Fibroblast of skin of scalp (primary cell): ENCODE data around the gene ZER1.

Experiments used
- DNase-seq: peaks from one replicate; pipeline ENCODE4 v3.0.0-alpha.2; 2013

The ZER1 gene

GRCh38 chr9:128733256-128733655, 38.5 kb downstream of the ZER1 start:
- DNase-seq: peak; percentile 87

- DNase-seq: no peak
Measured at GRCh38 chr9:128732576-128732975, 39.2 kb downstream of the ZER1 start.

GRCh38 chr9:128731691-128732090, 40.0 kb downstream of the ZER1 start:
- DNase-seq: no peak

GRCh38 chr9:128731093-128731492, 40.6 kb downstream of the ZER1 start:
- DNase-seq: no peak

DNA sequence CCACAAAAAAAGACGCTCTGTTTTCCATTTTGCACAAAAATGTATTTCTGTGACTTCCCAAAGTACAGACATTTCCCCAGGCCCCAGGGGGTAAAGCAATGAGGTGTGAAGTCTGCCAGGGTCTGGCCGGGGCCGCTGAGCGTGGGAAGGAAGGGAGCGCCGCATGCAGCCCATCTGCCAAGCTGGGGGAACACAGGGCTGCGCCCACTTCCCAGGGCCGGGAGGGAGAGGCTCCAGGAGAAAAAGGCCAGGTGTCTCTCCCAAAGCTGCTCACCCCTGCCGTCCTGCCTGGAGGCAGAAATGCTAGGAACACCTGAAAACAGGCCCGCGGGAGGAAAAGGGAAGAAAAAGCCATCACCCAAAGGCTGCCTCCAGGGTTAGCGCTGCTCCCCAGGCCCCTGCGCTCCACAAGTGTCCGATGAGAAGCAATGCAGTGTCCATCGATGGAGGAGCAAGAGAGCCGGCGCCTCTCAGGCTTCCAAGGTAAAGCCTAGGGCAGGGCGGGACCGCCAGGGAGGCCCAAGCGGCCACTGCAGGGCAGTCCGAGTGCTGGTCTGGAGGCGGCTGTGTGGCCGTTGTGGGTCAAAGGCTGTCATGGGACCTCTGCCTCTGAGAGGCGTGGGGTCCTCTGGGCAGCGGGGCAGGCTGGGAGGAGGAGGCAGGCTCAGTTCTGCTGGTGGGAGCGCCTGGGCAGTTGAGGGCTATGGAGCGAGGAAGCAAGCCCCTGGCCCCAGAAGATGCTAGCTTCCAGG, 41.8 kb downstream of the ZER1 start:
- peak; percentile 6 for DNase-seq

DNA sequence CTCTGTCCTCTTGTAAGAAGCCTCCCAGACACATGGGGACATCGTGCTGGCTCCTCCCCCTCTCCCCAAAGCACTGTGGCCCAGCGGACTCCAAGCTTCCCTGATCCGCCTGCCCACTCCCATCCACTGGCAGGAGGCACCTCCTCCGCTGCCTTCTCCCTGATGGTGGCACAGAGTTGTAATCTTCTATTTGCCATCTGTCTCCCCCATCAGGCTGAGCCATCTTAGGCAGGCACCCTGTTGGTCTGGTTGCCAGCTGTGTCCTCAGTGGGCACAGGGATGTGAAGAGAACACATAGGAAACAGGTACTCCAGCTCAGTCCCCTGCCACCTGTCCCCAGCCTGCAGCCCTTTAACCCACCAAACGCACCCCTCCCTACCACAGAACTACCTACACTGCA, 42.4 kb downstream of the ZER1 start:
- DNase-seq: no peak

- peak; percentile 11 for DNase-seq
Measured at GRCh38 chr9:128728298-128728697, 43.4 kb downstream of the ZER1 start.

DNA sequence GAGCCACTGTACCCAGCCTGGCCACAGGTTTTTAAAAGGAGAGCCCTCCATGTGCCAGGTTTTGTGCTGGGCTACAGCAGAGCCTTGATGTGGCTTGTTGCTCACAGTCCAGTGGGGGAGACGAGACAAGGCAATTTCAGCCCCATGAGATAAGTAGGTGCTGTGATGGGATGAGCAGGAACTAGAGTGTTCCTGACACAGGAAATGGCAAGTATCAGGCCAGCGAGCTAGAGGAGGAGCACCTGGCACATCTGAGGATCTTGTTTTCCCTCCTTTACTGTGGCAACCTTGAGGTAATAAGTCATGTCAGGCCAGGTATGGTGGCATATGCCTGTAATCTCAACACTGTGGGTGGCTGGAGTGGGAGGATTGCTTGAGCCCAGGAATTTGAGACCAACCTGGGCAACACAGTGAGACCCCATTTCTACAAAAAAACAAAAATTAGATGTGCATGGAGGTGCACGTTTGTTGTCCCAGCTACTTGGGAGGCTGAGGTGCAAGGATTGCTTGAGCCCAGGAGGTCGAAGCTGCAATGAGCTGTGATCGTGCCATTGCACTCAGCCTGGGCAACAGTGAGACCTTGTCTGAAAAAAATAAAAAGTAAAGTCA, 44.0 kb downstream of the ZER1 start:
- no peak for DNase-seq

DNA sequence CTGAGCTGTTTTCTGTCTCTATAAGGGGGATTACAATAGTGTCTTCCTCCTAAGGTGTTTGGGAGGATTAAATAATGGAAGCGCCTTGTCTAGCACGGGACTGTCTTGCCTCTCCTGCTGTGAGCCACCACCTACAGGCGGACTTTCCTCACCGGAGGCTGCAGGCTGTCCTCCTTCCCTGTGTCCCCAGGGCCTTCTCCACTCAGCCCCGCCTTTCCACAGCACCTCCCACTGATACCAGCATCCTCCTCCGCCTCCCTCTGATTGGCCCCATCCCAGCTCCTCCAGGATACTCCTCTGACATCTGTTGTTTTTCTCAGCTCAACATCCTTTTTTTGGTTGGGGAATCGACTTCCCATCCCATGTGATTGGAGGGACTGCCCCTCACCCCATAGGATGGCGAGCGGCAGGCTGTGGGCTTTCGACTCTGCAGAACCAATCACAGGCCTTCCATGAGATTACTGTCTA, 46.9 kb downstream of the ZER1 start:
- DNase-seq: peak; percentile 74

DNA sequence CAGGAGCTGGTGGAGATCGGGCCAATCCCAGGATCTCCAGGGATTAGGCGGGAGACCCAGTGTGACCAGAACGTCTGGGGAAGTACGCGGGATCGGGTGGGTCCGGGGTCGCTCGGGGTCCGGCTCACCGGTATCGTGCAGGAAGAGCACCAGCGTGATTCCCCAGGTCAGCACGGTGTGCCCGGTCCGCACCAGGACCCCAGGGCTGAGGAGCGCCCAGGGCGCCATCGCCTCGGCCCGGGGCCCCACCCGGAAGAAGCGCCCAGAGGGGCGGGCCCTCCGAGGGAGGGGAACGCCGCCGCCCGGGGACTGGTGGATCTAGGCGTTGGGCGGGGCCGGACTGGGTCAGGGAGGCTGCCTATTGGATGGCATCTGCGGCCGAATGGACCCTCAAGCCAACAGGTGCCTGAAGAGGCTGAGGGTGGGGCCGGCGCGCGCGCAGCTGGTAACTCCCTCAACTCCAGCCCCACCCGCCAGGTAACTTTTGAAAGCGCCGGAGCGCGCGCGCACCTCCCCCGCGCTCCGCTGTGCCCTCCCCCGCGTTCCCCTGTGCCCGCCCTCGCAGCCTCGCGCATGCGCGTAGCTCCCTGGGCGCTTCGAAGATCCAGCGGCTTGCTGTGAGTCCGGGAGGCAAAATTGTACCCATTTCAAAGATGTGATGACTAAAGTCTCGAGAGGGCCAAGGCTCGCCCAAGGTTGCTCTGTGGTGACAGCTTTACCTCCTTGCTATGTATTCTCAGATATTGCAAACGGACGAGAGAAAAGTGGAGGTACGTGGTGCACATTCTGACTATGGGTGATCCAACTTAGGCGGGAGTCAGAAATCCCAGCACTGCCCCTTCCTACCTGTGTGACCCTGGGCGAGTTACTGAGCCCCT, 47.6 kb downstream of the ZER1 start, which contains the start of gene ZDHHC12:
Gene ZDHHC12 (minus strand): TSS at position 262 of the 878 bp plus-strand sequence. CDS start 34 bp downstream, at position 228.
- DNase-seq: peak; percentile 91

DNA sequence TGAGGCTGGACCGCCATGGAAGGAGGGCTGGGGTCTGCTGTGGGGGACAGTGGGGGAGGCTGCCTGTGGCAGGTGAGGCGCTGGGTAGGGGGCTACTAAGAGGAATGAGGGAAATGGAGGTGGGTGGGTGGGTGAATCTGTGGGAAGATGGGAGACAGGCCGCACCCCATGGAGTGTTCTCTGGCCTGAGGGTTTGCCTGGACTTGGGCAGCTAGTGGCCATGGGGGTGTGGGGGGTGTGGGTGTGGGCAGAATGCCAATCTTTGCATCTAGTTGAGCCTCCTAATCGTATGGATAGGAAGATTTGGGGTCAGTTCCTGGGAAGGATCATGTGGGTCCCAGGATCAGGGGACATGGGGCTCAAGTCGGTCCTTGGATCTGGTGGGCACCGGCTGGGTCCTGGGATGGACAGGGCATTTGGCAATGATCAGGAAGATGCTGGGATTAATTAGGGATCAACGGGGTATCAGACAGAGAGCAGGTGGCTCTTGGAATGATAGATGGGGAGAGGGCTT, 48.3 kb downstream of the ZER1 start:
- no peak for DNase-seq

DNA sequence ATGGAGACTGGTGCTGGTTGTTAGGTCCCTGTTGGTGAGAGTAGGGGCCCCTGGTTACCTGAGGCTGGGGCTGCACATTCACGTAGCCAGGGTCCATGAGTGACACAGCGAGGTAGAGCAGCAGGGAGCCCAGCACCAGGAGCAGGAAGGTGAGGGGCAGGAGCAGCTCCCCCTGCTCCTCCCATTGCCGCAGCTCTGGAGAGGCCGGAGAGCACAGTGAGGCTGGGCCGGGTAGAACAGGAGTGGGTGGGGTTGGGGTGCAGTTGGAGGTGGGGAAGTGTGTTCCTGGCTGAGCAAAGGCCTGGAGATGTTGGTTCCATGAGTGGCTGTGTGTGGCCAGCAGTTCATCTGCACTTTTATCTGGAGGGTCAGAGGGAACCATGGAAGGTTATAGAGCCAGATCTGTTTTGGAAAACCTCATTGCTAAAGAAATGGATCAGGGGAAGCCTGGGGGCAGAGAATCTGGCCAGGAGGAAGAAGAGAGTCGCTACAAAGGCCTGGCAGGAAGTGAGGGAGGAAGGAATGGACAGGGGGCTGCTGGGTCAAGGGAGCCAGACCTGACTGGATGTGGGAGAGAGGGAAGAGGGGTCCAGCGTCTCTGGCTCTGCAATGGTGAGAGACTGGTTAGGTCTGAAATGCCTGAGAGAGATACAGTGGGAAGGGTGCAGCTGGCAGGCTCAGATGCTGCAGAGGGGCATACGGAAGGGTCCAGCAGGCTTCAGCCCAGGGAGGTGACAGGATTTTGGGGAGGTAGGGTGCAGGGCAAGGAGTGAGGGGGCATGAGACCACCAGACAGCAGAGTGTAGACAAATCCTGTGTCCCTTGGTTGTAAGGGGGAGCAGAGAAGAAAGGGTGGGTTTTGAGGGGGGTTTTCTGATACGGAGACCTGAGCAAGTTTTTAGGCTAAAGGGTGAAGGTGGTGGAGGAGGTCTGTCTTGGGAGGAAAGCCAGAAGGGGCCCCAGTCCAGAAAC, 49.1 kb downstream of the ZER1 start:
- no peak for DNase-seq

GRCh38 chr9:128721487-128722010, 50.2 kb downstream of the ZER1 start:
- no peak for DNase-seq

DNA sequence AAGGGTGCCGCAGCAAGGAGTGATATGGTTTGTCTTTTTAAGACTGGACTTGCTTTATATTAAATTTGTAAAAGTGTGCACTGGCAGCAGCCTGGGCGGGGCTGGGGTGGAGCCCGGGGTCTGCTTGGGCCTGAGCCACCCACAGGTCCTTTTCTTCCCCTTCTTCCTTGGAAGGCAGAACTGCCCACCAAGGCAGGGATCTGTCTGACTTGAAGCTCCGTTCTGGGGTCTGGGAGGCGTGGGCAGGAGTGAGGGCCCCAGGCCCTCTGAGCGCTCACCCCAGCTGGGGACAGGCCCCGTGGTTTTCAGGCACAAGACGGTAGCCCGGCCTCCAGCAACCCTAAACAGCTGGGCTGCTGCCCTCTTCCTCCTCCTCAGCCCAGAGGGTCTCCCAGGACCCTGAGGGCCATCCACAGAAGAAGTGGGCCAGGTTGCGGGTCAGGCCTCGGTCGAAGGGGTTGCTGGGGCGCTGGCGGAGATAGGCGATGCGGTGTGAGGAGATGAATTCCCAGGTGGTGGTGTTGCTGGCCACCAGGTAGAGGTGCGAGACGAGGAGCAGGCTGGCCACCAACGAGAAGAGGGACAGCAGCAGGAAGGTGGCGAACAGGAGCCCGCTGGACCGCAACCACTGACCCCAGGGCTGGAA, 50.8 kb downstream of the ZER1 start:
- no peak for DNase-seq

GRCh38 chr9:128719919-128720605, 51.7 kb downstream of the ZER1 start:
- no peak for DNase-seq

DNA sequence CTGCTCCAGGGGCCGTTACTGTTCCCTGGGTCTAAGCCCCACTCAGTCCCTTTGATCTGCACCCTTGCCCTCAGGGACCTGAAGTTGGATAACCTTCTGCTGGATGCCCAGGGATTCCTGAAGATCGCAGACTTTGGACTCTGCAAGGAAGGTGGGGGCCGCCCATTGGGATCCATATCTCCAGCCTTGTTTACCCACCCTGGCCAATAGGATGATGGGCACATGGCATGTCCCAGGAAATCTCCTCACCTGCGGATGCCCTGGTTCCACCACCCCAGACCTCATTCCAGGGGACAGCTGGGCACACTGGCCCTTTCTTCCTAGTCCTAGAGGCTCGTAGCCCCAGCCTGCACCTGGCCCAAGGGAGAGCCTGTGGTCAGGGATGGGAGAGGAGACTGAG, 53.3 kb downstream of the ZER1 start:
- DNase-seq: no peak

DNA sequence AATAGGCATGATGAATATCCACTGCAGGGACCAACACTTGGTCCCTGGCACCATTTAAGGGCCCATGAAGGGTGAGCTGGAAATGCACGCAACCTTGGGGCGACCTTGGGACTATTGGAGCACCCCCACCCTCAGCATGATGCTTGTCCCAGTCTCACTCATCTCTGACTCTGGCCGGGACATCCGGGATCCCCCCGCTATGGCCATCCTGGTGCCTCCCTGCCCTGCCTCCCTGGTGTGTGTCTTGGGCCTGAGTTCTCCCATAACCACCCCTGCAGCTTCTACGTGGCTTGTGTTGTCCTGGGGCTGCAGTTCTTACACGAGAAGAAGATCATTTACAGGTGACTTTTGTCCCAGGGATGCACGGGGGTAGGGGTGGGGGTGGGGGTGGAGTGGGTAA, 53.7 kb downstream of the ZER1 start:
- no peak for DNase-seq

DNA sequence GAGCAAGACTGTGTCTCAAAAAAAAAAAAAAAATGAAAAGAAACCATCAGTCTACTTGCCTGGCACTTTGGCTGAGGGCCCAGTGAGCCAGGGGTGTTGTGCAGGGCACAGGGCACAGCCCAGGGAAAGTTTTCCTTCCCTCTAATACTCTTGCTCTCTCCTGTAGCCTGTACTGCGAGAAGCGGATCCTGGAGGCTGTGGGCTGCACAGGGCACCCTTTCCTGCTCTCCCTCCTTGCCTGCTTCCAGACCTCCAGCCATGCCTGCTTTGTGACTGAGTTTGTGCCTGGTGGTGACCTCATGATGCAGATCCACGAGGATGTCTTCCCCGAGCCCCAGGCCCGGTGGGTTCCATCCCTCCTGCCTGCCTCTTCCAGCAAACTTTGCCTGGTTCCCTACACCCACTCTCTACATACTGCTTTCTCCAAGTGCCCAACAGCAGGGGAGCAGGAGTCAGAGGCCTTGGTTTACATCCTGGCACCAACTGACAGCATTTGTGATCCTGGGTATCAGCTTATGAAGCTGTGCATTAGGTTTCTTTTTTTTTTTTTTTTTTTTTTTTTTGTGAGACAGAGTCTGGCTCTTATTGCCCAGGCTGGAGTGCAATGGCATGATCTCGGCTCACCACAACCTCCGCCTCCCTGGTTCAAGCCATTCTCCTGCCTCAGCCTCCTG, 55.0 kb downstream of the ZER1 start:
- no peak for DNase-seq

DNA sequence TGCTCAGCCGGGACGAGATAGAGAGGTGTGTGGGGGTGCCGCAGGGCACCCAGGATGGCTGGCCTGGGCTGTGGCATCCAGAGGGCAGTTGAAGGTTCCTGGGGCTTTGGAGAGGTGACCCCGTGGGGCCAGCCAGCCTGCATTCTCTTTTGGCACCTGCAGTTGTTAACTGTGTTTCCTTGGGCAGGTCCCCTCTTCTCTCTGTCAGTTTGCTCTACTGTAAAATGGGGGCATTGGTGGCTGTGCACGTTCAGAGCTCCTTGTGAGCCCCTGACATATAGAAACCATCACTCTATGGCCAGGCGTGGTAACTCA, 56.3 kb downstream of the ZER1 start:
- no peak for DNase-seq
